IMR-90 (cell line): ENCODE results near the gene BLOC1S4.

Experiments used
- BHLHE40 ChIP-seq: fragments of 150-350 bp; IDR thresholded peaks from 2 replicates; pipeline ENCODE4 v1.6.1; 2016; ENCODE audit warnings: mild to moderate bottlenecking, low read depth, low read length
- CEBPB ChIP-seq: IDR thresholded peaks from 2 replicates; pipeline ENCODE4 v1.6.1; 2012; ENCODE audit warnings: low read depth, low read length, improper control_type of control experiment
- CHD1 ChIP-seq: IDR thresholded peaks from 2 replicates; pipeline ENCODE4 v1.6.1; 2012; ENCODE audit warnings: low read depth, low read length, improper control_type of control experiment
- FOS ChIP-seq: fragments of 150-350 bp; IDR thresholded peaks from 2 replicates; pipeline ENCODE4 v1.6.1; 2016; ENCODE audit warnings: low read depth, low read length
- MAFK ChIP-seq: IDR thresholded peaks from 2 replicates; pipeline ENCODE4 v1.6.1; 2012; ENCODE audit warnings: low read depth, low read length, improper control_type of control experiment
- NFE2L2 ChIP-seq: fragments of 150-350 bp; IDR thresholded peaks from 2 replicates; pipeline ENCODE4 v1.6.1; 2016; ENCODE audit warnings: low read depth, mild to moderate bottlenecking, low read length
- POLR2A ChIP-seq: IDR thresholded peaks from 2 replicates; pipeline ENCODE4 v1.6.1; 2012; ENCODE audit warnings: mild to moderate bottlenecking, low read depth, low read length
- RAD21 ChIP-seq: IDR thresholded peaks from 2 replicates; pipeline ENCODE4 v1.6.1; 2012; ENCODE audit warnings: low read length, improper control_type of control experiment
- TF ChIP-seq, protein P1 (sequence below): conservative IDR thresholded peaks from 2 replicates; pipeline ENCODE4 v1.5.1; 2012; ENCODE audit warnings: mild to moderate bottlenecking, low read depth, low read length, improper control_type of control experiment
- TF ChIP-seq, protein P2 (sequence below): fragments of 150-350 bp; IDR thresholded peaks from 2 replicates; pipeline ENCODE4 v1.6.1; 2017; ENCODE audit warnings: mild to moderate bottlenecking, antibody characterized with exemption, low read length, low read depth
- TF ChIP-seq, protein P3 (sequence below): fragments of 150-350 bp; IDR thresholded peaks from 2 replicates; pipeline ENCODE4 v1.6.1; 2016; ENCODE audit warnings: low read depth, mild to moderate bottlenecking, low read length, moderate library complexity, borderline replicate concordance

DNA sequence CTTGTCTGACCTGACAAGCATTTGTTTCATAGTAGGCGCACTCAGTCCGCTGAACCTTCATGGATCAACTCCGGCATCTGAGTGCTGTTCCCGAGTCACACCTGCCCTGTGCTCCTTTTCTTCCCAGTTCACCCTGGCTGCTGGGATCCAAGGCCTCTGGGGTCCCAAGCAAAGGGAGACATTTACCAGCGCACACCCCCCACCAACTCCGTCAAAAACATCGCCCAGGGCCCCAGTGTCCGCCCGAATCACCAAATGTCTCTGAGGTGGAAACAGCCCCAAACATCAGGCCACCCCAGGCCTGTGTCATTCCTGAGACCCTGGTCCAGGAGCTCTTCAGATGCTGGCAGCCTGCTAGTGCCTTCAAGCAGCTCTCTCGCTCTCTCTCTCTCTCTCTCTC is 5.1 kb downstream of the BLOC1S4 start:
- TF ChIP-seq NFE2L2 (no peak), CHD1 (no peak), POLR2A (no peak), CEBPB (no peak), RAD21 (no peak), BHLHE40 (no peak), FOS (no peak), MAFK (no peak)
- TF ChIP-seq, protein P1, sequence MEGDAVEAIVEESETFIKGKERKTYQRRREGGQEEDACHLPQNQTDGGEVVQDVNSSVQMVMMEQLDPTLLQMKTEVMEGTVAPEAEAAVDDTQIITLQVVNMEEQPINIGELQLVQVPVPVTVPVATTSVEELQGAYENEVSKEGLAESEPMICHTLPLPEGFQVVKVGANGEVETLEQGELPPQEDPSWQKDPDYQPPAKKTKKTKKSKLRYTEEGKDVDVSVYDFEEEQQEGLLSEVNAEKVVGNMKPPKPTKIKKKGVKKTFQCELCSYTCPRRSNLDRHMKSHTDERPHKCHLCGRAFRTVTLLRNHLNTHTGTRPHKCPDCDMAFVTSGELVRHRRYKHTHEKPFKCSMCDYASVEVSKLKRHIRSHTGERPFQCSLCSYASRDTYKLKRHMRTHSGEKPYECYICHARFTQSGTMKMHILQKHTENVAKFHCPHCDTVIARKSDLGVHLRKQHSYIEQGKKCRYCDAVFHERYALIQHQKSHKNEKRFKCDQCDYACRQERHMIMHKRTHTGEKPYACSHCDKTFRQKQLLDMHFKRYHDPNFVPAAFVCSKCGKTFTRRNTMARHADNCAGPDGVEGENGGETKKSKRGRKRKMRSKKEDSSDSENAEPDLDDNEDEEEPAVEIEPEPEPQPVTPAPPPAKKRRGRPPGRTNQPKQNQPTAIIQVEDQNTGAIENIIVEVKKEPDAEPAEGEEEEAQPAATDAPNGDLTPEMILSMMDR = no peak
- TF ChIP-seq, protein P2, sequence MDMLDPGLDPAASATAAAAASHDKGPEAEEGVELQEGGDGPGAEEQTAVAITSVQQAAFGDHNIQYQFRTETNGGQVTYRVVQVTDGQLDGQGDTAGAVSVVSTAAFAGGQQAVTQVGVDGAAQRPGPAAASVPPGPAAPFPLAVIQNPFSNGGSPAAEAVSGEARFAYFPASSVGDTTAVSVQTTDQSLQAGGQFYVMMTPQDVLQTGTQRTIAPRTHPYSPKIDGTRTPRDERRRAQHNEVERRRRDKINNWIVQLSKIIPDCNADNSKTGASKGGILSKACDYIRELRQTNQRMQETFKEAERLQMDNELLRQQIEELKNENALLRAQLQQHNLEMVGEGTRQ = no peak
- TF ChIP-seq, protein P3, sequence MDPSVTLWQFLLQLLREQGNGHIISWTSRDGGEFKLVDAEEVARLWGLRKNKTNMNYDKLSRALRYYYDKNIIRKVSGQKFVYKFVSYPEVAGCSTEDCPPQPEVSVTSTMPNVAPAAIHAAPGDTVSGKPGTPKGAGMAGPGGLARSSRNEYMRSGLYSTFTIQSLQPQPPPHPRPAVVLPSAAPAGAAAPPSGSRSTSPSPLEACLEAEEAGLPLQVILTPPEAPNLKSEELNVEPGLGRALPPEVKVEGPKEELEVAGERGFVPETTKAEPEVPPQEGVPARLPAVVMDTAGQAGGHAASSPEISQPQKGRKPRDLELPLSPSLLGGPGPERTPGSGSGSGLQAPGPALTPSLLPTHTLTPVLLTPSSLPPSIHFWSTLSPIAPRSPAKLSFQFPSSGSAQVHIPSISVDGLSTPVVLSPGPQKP = no peak
